OCI-LY7 (cell line): ENCODE measurements around the gene RAB3B. TPM values are rescaled to one million over a fixed set of nuclear protein-coding genes. Genes with fewer than 3 reads are reported as not detected.

Source experiments
- BruUV-seq: library from RNA; stranded (reverse); fragments of 400-500 nt; replicated peaks from 2 replicates; lab custom pipeline; 2021; lab: Mats Ljungman, UMichigan
- CTCF ChIA-PET: fragments of 300-600 bp; sonication (Branson Sonifier 250); formaldehyde crosslinking; loops from one replicate; lab custom pipeline; 2022; ENCODE audit warnings: antibody characterized with exemption; ENCODE audit not compliant: unreplicated experiment; lab: Charles Lee
- POLR2A ChIA-PET: fragments of 300-600 bp; sonication (Branson Sonifier 250); formaldehyde crosslinking; loops from one replicate; lab custom pipeline; 2022; ENCODE audit warnings: antibody characterized with exemption; lab: Charles Lee
- DNase-seq: peaks from one replicate; pipeline ENCODE4 v3.0.0-alpha.2; 2015; ENCODE audit warnings: low spot score
- H2AFZ ChIP-seq: fragments of 200-600 bp; sonication (generic), shearing (Covaris generic); 2 replicates; pipeline ENCODE4 v1.6.1; 2014; ENCODE audit warnings: mild to moderate bottlenecking, antibody characterized with exemption, low read length, moderate library complexity
- H3K27ac ChIP-seq: fragments of 200-600 bp; sonication (generic); 2 replicates; pipeline ENCODE4 v1.5.1; 2014; ENCODE audit warnings: mixed run types, low read depth, mild to moderate bottlenecking, moderate library complexity, low read length, inconsistent platforms; ENCODE audit not compliant: poor library complexity, severe bottlenecking
- H3K36me3 ChIP-seq: fragments of 200-600 bp; sonication (generic); 2 replicates; pipeline ENCODE4 v1.6.1; 2014; ENCODE audit warnings: mild to moderate bottlenecking, antibody characterized with exemption, low read length, moderate library complexity, mixed read lengths; ENCODE audit not compliant: insufficient read depth
- H3K4me1 ChIP-seq: fragments of 200-600 bp; sonication (generic); 2 replicates; pipeline ENCODE4 v1.5.1; 2014; ENCODE audit warnings: mild to moderate bottlenecking, low read length; ENCODE audit not compliant: insufficient read depth, poor library complexity, severe bottlenecking
- H3K4me2 ChIP-seq: fragments of 200-600 bp; sonication (generic); 2 replicates; pipeline ENCODE4 v1.6.1; 2014; ENCODE audit warnings: mild to moderate bottlenecking, low read length
- H3K4me3 ChIP-seq: fragments of 200-600 bp; sonication (generic); 2 replicates; pipeline ENCODE4 v1.5.1; 2014; ENCODE audit warnings: mild to moderate bottlenecking, low read depth, low read length; ENCODE audit not compliant: poor library complexity, severe bottlenecking
- H3K79me2 ChIP-seq: fragments of 200-600 bp; sonication (generic); 2 replicates; pipeline ENCODE4 v1.6.1; 2016; ENCODE audit warnings: low read depth, mild to moderate bottlenecking, low read length, moderate library complexity, mixed read lengths; ENCODE audit not compliant: insufficient read depth
- H3K9me2 ChIP-seq: fragments of 200-600 bp; sonication (generic); 2 replicates; pipeline ENCODE4 v1.6.1; 2016; ENCODE audit warnings: mild to moderate bottlenecking, low read length, mixed read lengths; ENCODE audit not compliant: insufficient read depth
- H3K9me3 ChIP-seq: fragments of 200-600 bp; sonication (generic); 2 replicates; pipeline ENCODE4 v1.6.1; 2014; ENCODE audit warnings: mild to moderate bottlenecking, mixed run types, low read length, mixed read lengths
- H4K20me1 ChIP-seq: fragments of 200-600 bp; sonication (generic); 2 replicates; pipeline ENCODE4 v1.6.1; 2014; ENCODE audit warnings: mild to moderate bottlenecking, antibody characterized with exemption, low read length, moderate library complexity, mixed read lengths; ENCODE audit not compliant: insufficient read depth
- CTCF ChIP-seq: fragments of 200-600 bp; sonication (generic); conservative IDR thresholded peaks from 2 replicates; pipeline ENCODE4 v1.5.1; 2014; ENCODE audit warnings: mild to moderate bottlenecking, antibody characterized with exemption, low read length, moderate library complexity, mixed read lengths
- EZH2phosphoT487 ChIP-seq: fragments of 200-600 bp; sonication (generic); IDR thresholded peaks from 2 replicates; pipeline ENCODE4 v1.6.1; 2018; ENCODE audit warnings: low read depth, borderline replicate concordance, mild to moderate bottlenecking, mixed run types, antibody characterized with exemption, low read length, moderate library complexity, mixed read lengths
- intact Hi-C: fragments of 100-400 bp; cut with micrococcal nuclease; formaldehyde crosslinking; loops from one replicate; pipeline ENCODE4 v1.10.0; 2022; ENCODE audit not compliant: unreplicated experiment
- total RNA-seq, 2 experiments: library from RNA; depleted of rRNA in 1 of 2; stranded (reverse); fragments of >200 nt in 1 of 2; shearing (Covaris generic) in 1 of 2; gene quantifications; 2 replicates each; pipeline ENCODE4 v1.2.3, GENCODE V29; 2014 to 2022

RAB3B gene
- total RNA-seq, 2 experiments from 2014 or later: 0.03 TPM; not detected in 1

DNA sequence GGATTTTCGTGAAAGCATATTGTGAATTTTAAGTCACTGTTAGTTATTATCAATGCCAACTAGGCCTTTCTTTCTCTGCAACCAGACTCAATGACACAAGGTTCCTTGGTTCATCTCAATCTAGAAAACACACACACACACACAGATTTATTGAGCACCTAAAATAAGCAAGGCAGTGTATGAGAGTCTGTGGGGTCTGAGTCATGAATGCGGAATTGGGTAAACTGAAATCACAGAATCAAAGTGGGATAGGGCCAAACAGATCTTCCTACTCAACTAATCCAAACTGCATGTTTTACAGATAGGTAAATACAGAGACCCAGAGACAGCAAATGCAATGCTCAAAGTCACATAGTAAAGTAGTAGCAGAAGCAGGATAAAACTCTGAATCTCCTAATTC is 63.5 kb downstream of the RAB3B start:
- Histone ChIP-seq H3K4me3 (no peak overlapping the region), H3K9me3 (no peaks in the 10 kb centered on the region), H3K36me3 (no peaks in the 10 kb centered on the region), H3K27ac (no peak overlapping the region), H3K4me2 (no peak overlapping the region), H2AFZ (no peak overlapping the region), H3K79me2 (no peaks in the 10 kb centered on the region), H4K20me1 (no peaks in the 10 kb centered on the region), H3K4me1 (no peaks in the 10 kb centered on the region), H3K9me2 (no peaks in the 10 kb centered on the region)
- ChIA-PET POLR2A (no interaction called here), CTCF (no interaction called here)
- no TSS peak for BruUV-seq
- DNase-seq: no peak
- intact Hi-C loops: no loop called here
- TF ChIP-seq CTCF (no peak), EZH2phosphoT487 (no peak)

DNA sequence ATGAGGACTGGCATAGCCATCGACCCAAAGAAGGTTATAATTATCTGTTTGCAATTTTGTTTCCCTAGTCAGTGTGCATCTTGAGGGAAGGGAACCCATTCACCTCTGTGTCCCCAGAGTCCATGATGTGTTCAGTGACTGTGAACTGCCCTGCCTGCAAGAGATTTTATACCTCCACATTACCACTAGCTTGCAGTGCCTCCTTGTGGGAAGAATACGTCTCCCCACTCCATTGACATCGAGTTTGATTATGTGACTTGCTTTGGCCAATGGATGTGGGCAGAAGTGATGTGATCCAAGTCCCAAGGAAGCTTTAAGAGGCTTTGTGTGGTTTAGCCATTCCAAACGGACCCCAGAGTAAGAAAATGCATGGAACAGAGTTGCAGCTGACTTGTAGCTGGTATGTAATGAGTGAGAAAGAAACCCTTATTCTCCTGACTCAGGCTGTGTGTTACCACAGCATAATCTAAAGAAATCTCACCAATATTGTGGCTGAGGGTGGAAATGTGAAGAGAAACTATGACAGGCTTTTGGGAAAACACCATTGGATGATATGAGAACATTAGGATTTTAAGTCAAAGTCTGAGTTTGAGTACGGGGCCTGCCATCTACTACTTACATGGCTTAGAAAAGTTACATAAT is 64.2 kb downstream of the RAB3B start:
- BruUV-seq: no TSS peak
- intact Hi-C loops: no loop called here

More for the DNA sequence above, 64.2 kb downstream of the RAB3B start:
- TF ChIP-seq EZH2phosphoT487 (no peak), CTCF (peak; percentile 62)
- Histone ChIP-seq H4K20me1 (no peaks in the 10 kb centered on the region), H3K27ac (no peak overlapping the region), H3K79me2 (no peaks in the 10 kb centered on the region), H3K4me1 (no peaks in the 10 kb centered on the region), H3K4me2 (no peak overlapping the region), H3K9me3 (no peaks in the 10 kb centered on the region), H2AFZ (no peak overlapping the region), H3K4me3 (no peak overlapping the region), H3K36me3 (no peaks in the 10 kb centered on the region), H3K9me2 (no peaks in the 10 kb centered on the region)
- ChIA-PET CTCF (interaction anchor here (0.5 kb wide), 1 partner anchor 84 kb away, joined by 3 read pairs; no protein-coding TSS in a partner anchor), POLR2A (interaction anchor here (0.5 to 0.9 kb wide), 2 partner anchors 101 to 278 kb away, joined by 3 to 6 read pairs; no protein-coding TSS in a partner anchor)
- DNase-seq: peak; percentile 13
